IPS-NIHi11 (cell line): ENCODE results near the gene ST3GAL5.
"Not testable (repeated sequence)": the region's sequence is repeated elsewhere in the genome, so short reads cannot be mapped to it uniquely, and the experiment has no call there.

Experiments
- DNase-seq: peaks from one replicate; pipeline ENCODE4 v3.0.0; 2012; ENCODE audit warnings: mixed read lengths, low spot score

Gene ST3GAL5

GRCh38 chr2:85917887-85918795, 29.4 kb upstream of the ST3GAL5 start:
- no peak for DNase-seq

- DNase-seq, result no peak
These were observed 27.0 kb upstream of the ST3GAL5 start for GRCh38 chr2:85915606-85916303.

- DNase-seq, result no peak
These were observed 26.1 kb upstream of the ST3GAL5 start for GRCh38 chr2:85914922-85915321.

- DNase-seq, result no peak
These were observed 25.4 kb upstream of the ST3GAL5 start for GRCh38 chr2:85913884-85914881.

GRCh38 chr2:85911814-85912692, 23.3 kb upstream of the ST3GAL5 start:
- no peak for DNase-seq

- no peak for DNase-seq
These were observed 22.3 kb upstream of the ST3GAL5 start for GRCh38 chr2:85911097-85911496.

- no peak for DNase-seq
These were observed 20.2 kb upstream of the ST3GAL5 start for GRCh38 chr2:85909005-85909404.

- DNase-seq, result no peak
These were observed 19.7 kb upstream of the ST3GAL5 start for GRCh38 chr2:85908506-85908905.

GRCh38 chr2:85907671-85908157, 18.9 kb upstream of the ST3GAL5 start:
- DNase-seq, result no peak

GRCh38 chr2:85906748-85907147, 18.0 kb upstream of the ST3GAL5 start:
- DNase-seq, result no peak

- DNase-seq, result no peak
These were observed 17.1 kb upstream of the ST3GAL5 start for GRCh38 chr2:85905891-85906290.

- no peak for DNase-seq
These were observed 16.4 kb upstream of the ST3GAL5 start for GRCh38 chr2:85905187-85905666.

GRCh38 chr2:85903849-85904248, 15.1 kb upstream of the ST3GAL5 start:
- no peak for DNase-seq

- no peak for DNase-seq
These were observed 13.7 kb upstream of the ST3GAL5 start for GRCh38 chr2:85902496-85902895.

- DNase-seq, result no peak
These were observed 12.4 kb upstream of the ST3GAL5 start for GRCh38 chr2:85901155-85901554.

GRCh38 chr2:85900366-85900765, 11.6 kb upstream of the ST3GAL5 start:
- DNase-seq, result no peak

GRCh38 chr2:85899849-85900248, 11.1 kb upstream of the ST3GAL5 start:
- DNase-seq, result no peak

- no peak for DNase-seq
These were observed 10.5 kb upstream of the ST3GAL5 start for GRCh38 chr2:85899284-85899683.

GRCh38 chr2:85898881-85899280, 10.1 kb upstream of the ST3GAL5 start:
- no peak for DNase-seq

- not testable (repeated sequence) for DNase-seq
These were observed 5.9 kb upstream of the ST3GAL5 start for GRCh38 chr2:85894554-85895278.
